ENCODE data around the gene DHRS9. TPM values are rescaled to one million over a fixed set of nuclear protein-coding genes. Genes with fewer than 3 reads are reported as not detected.
A peak's percentile ranks its signal among the peaks of the same experiment; 100 is the strongest.

Gene DHRS9
- 5.8 and 19.1 TPM in 2 replicates for total RNA-seq

DNA sequence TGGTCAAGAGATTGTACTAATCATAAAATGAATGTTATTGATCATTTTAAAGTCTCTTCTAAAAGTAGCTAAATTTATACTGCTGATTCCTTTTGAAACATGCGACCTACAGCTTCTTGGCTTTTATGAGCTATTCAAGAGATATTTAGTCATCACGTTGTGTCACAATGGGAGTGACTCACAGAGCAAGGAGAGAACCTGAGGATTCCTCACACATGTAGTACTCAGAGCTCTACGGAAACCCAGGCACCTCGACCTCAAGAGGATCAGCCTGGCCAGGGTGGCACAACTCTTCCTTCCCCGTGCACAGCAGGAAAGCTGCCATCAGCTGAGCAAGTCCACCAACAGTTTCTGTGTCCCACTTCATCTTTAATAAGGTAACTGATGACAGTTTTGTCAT is at the start of gene DHRS9:
TSS of gene DHRS9 (plus strand) at position 223 of the 400 bp plus-strand sequence. CDS start 12,019 bp downstream, outside the sequence.
- H3K27me3 ChIP-seq (ENCODE audit: control insufficient read depth, insufficient read depth, low read length): no peaks in the 10 kb centered on the region
- FAIRE-seq (no peak), DNase-seq (ENCODE audit: low read depth) (peak; percentile 99)
- TF ChIP-seq, protein P1, sequence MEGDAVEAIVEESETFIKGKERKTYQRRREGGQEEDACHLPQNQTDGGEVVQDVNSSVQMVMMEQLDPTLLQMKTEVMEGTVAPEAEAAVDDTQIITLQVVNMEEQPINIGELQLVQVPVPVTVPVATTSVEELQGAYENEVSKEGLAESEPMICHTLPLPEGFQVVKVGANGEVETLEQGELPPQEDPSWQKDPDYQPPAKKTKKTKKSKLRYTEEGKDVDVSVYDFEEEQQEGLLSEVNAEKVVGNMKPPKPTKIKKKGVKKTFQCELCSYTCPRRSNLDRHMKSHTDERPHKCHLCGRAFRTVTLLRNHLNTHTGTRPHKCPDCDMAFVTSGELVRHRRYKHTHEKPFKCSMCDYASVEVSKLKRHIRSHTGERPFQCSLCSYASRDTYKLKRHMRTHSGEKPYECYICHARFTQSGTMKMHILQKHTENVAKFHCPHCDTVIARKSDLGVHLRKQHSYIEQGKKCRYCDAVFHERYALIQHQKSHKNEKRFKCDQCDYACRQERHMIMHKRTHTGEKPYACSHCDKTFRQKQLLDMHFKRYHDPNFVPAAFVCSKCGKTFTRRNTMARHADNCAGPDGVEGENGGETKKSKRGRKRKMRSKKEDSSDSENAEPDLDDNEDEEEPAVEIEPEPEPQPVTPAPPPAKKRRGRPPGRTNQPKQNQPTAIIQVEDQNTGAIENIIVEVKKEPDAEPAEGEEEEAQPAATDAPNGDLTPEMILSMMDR (IDR thresholded peaks at IDR 0.05; ENCODE audit: insufficient read depth, low read length, severe bottlenecking): no peak
- no peaks in the 10 kb centered on the region for H3K36me3 ChIP-seq (ENCODE audit: control insufficient read depth, insufficient read depth, low read length)
- H3K4me3 ChIP-seq (ENCODE audit: low read depth, low read length): no peak within 1 kb of the TSS

DNA sequence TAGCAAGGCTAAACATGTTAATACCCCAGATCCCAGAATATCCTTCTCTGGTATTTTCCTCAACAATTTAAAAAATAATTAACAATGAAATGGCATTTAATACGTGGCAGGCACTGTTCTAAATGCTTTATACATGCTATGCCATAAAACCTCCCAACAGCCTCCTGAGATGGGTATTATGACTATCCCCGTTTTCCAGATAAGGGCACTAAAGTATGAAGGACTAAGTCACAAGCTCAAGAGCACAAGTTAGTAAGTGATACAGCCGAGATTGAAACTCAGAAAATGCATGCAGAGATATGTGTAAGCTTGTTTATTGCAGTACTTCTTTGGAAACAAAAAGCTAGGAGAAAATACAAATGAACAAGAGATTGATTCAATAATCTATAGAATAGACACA is 46.2 kb upstream of the DHRS9 start:
- FAIRE-seq: no peak
- DNase-seq (ENCODE audit: low read depth): no peak
- TF ChIP-seq, protein P1 (IDR thresholded peaks at IDR 0.05; ENCODE audit: insufficient read depth, low read length, severe bottlenecking): no peak

DNA sequence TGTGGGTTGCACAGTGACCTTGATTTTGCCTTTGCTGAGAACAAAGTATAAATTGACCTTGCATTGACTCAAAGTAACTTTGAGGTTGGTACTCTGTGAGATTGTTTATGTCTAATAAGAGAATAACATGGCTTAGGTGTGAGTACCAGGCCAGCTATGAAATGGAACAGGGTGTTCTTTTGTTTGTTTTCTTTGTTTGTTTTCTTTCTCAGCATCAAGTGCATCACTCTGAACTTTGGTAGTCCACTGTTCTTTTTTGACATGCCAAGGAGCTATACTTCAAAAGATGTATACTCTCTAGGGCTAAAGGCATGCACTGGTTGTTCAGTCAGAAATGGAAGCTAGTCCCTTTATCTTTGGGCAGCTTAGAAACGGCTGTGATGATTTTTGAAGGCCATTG is 43.3 kb upstream of the DHRS9 start:
- no peak for FAIRE-seq
- Histone ChIP-seq H3K36me3 (ENCODE audit: control insufficient read depth, insufficient read depth, low read length) (no peaks in the 10 kb centered on the region), H3K27me3 (ENCODE audit: control insufficient read depth, insufficient read depth, low read length) (no peaks in the 10 kb centered on the region), H3K4me3 (ENCODE audit: low read depth, low read length) (no peak overlapping the region)
- TF ChIP-seq, protein P1 (IDR thresholded peaks at IDR 0.05; ENCODE audit: insufficient read depth, low read length, severe bottlenecking): no peak
- DNase-seq (ENCODE audit: low read depth): no peak

More for the DNA sequence above, 46.2 kb upstream of the DHRS9 start:
- Histone ChIP-seq H3K4me3 (ENCODE audit: low read depth, low read length) (no peak overlapping the region), H3K27me3 (ENCODE audit: control insufficient read depth, insufficient read depth, low read length) (no peaks in the 10 kb centered on the region), H3K36me3 (ENCODE audit: control insufficient read depth, insufficient read depth, low read length) (no peaks in the 10 kb centered on the region)

DNA sequence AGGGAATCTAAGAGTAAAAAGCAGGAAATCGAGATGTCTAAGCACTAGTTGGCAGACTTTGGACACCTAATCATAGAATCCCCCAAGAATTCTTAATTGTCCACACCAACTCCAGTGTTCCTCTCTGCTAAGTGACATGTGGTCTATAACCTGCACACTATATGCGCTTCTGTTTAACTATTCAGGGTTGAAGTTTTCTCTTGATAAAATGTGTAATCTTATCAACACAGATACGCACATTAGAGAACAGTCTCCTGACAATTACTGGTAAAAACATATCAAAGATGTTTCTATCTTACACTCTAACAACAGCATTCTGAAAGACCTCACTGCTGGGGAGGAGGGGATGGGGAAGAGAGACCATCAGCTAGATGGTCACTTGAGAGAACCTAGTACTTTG is 42.1 kb upstream of the DHRS9 start:
- TF ChIP-seq, protein P1 (IDR thresholded peaks at IDR 0.05; ENCODE audit: insufficient read depth, low read length, severe bottlenecking): no peak
- FAIRE-seq (peak; percentile 62), DNase-seq (ENCODE audit: low read depth) (no peak)

DNA sequence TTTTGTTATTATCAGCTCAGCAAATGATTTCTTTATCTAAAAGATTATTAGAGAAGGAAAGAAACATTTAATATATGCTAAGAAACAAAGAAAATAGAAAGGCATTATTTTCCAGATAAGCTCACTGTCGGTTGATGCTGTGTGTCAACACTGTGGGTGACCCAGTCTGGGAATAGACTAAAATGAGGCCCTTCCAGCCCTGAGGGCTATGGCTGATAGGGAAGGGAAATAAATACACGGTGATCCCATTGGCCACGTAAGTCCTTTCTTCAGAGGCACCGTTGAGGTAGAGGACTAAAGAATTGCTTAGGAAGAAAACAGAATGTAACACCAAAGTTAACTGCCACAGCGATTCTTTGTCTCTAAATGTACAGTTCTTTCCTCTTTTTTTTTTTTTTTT is 40.0 kb upstream of the DHRS9 start:
- no peak overlapping the region for H3K4me3 ChIP-seq (ENCODE audit: low read depth, low read length)
- no peak for DNase-seq (ENCODE audit: low read depth)
- FAIRE-seq: no peak
- TF ChIP-seq, protein P1 (IDR thresholded peaks at IDR 0.05; ENCODE audit: insufficient read depth, low read length, severe bottlenecking): no peak
- no peaks in the 10 kb centered on the region for H3K27me3 ChIP-seq (ENCODE audit: control insufficient read depth, insufficient read depth, low read length)
- H3K36me3 ChIP-seq (ENCODE audit: control insufficient read depth, insufficient read depth, low read length): no peaks in the 10 kb centered on the region

More for the DNA sequence above, 42.1 kb upstream of the DHRS9 start:
- no peaks in the 10 kb centered on the region for H3K36me3 ChIP-seq (ENCODE audit: control insufficient read depth, insufficient read depth, low read length)
- no peak overlapping the region for H3K4me3 ChIP-seq (ENCODE audit: low read depth, low read length)
- H3K27me3 ChIP-seq (ENCODE audit: control insufficient read depth, insufficient read depth, low read length): no peaks in the 10 kb centered on the region

DNA sequence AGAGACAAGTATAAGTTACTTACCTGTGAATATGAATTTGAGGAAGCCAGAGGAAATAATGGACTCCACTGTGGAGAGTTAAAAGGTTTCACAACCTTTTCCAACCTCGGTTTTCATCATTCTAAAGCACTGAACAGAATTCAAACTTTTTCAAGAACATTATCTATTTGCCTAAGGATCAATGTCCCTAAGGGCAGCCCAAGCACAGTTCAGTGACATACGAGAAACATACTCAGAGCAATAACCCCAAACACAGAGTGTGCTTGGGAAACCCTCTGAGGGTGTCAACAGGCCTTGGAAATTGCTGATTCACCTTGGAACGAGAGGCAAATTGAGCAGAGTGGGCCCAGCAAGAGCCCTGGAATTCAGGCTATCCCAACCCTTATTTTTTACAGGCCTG is 38.2 kb upstream of the DHRS9 start, which contains the start of gene ABCB11:
TSS of gene ABCB11 (minus strand) at position 123 of the 400 bp plus-strand sequence. CDS start 13,199 bp downstream, outside the sequence.
- Histone ChIP-seq H3K27me3 (ENCODE audit: control insufficient read depth, insufficient read depth, low read length) (no peaks in the 10 kb centered on the region), H3K4me3 (ENCODE audit: low read depth, low read length) (no peak within 1 kb of the TSS), H3K36me3 (ENCODE audit: control insufficient read depth, insufficient read depth, low read length) (no peaks in the 10 kb centered on the region)
- TF ChIP-seq, protein P1 (IDR thresholded peaks at IDR 0.05; ENCODE audit: insufficient read depth, low read length, severe bottlenecking): no peak
- FAIRE-seq (no peak), DNase-seq (ENCODE audit: low read depth) (no peak)
